IMR-90 (cell line): ENCODE results near the gene CPNE4. TPM values are rescaled to one million over a fixed set of nuclear protein-coding genes. Genes with fewer than 3 reads are reported as not detected.

Experiments
- ATAC-seq: fragments of 200-7000 bp; cut with Tn5 transposase; 2 replicates; pipeline ENCODE4 v1.9.1; 2020; ENCODE audit warnings: low read depth, mild to moderate bottlenecking, moderate library complexity
- BruUV-seq: library from RNA; stranded (reverse); fragments of 400-500 nt; replicated peaks from 2 replicates; lab custom pipeline; 2021; lab: Mats Ljungman, UMichigan
- CTCF ChIA-PET: fragments of 300-600 bp; formaldehyde crosslinking; extraction: SDS; loops from one replicate; lab custom pipeline; 2021; ENCODE audit warnings: antibody characterized with exemption; lab: Yijun Ruan, JAX
- POLR2A ChIA-PET: fragments of 300-600 bp; sonication (Branson Sonifier 250); formaldehyde crosslinking; loops from one replicate; lab custom pipeline; 2022; ENCODE audit warnings: antibody characterized with exemption; ENCODE audit not compliant: unreplicated experiment; lab: Charles Lee
- DNase-seq: peaks from one replicate; pipeline ENCODE4 v3.0.0; 2013
- H2AFZ ChIP-seq: replicated peaks from 2 replicates; pipeline ENCODE3; 2013; ENCODE audit warnings: low read length, mild to moderate bottlenecking; ENCODE audit not compliant: poor library complexity
- H2AK5ac ChIP-seq: 2 replicates; pipeline ENCODE4 v1.6.1; 2013; ENCODE audit warnings: low read depth, low read length, inconsistent platforms
- H2AK9ac ChIP-seq: replicated peaks from 2 replicates; pipeline ENCODE3; 2013; ENCODE audit warnings: mild to moderate bottlenecking, low read depth, low read length, moderate library complexity; ENCODE audit not compliant: poor library complexity
- H2BK120ac ChIP-seq: 2 replicates; pipeline ENCODE4 v1.6.1; 2013; ENCODE audit warnings: low read depth, low read length, inconsistent platforms
- H2BK15ac ChIP-seq: 3 replicates; pipeline ENCODE4 v1.6.1; 2013; ENCODE audit warnings: low read depth, low read length, inconsistent platforms
- H2BK20ac ChIP-seq: 2 replicates; pipeline ENCODE4 v1.6.1; 2013; ENCODE audit warnings: low read depth, mild to moderate bottlenecking, inconsistent platforms, low read length, moderate library complexity
- H2BK5ac ChIP-seq: 2 replicates; pipeline ENCODE4 v1.6.1; 2013; ENCODE audit warnings: mild to moderate bottlenecking, low read depth, low read length, inconsistent platforms; ENCODE audit not compliant: poor library complexity, severe bottlenecking
- H3K14ac ChIP-seq: replicated peaks from 2 replicates; pipeline ENCODE4 v1.6.1; 2013; ENCODE audit warnings: low read depth, low read length, inconsistent platforms
- H3K18ac ChIP-seq: 2 replicates; pipeline ENCODE4 v1.6.1; 2013; ENCODE audit warnings: low read depth, low read length, control low read depth
- H3K23ac ChIP-seq: 2 replicates; pipeline ENCODE4 v1.6.1; 2013; ENCODE audit warnings: low read depth, low read length, inconsistent platforms
- H3K27ac ChIP-seq: 2 replicates; pipeline ENCODE4 v1.5.1; 2013; ENCODE audit warnings: mild to moderate bottlenecking, control low read depth, low read length; ENCODE audit not compliant: insufficient read depth
- H3K27me3 ChIP-seq: 2 replicates; pipeline ENCODE4 v1.6.1; 2013; ENCODE audit warnings: low read length; ENCODE audit not compliant: control insufficient read depth, insufficient read depth
- H3K36me3 ChIP-seq: 2 replicates; pipeline ENCODE4 v1.6.1; 2013; ENCODE audit warnings: low read length, mixed read lengths; ENCODE audit not compliant: control insufficient read depth, insufficient read depth
- H3K4ac ChIP-seq: 2 replicates; pipeline ENCODE4 v1.6.1; 2013; ENCODE audit warnings: low read depth, low read length, inconsistent platforms
- H3K4me1 ChIP-seq: 2 replicates; pipeline ENCODE4 v1.6.1; 2013; ENCODE audit warnings: low read length, mixed read lengths; ENCODE audit not compliant: control insufficient read depth, insufficient read depth
- H3K4me2 ChIP-seq: 2 replicates; pipeline ENCODE4 v1.6.1; 2013; ENCODE audit warnings: low read depth, mild to moderate bottlenecking, control low read depth, low read length, moderate library complexity
- H3K4me3 ChIP-seq: 2 replicates; pipeline ENCODE4 v1.5.1; 2013; ENCODE audit warnings: low read depth, mild to moderate bottlenecking, control low read depth, low read length, moderate library complexity; ENCODE audit not compliant: insufficient read depth
- H3K56ac ChIP-seq: 2 replicates; pipeline ENCODE4 v1.6.1; 2013; ENCODE audit warnings: low read length, inconsistent platforms; ENCODE audit not compliant: insufficient read depth; ENCODE audit errors: extremely low read depth
- H3K79me1 ChIP-seq, 2 experiments: 2 replicates each; pipeline ENCODE4 v1.6.1; 2013; ENCODE audit warnings: low read length in 2 of 2, inconsistent platforms in 1 of 2, low read depth in 1 of 2
- H3K9ac ChIP-seq: 2 replicates; pipeline ENCODE4 v1.6.1; 2013; ENCODE audit warnings: low read depth, low read length, control low read depth
- H3K9me1 ChIP-seq: 2 replicates; pipeline ENCODE4 v1.6.1; 2013; ENCODE audit warnings: low read length, inconsistent platforms; ENCODE audit not compliant: insufficient read depth
- H3K9me3 ChIP-seq: 2 replicates; pipeline ENCODE4 v1.6.1; 2013; ENCODE audit warnings: low read length; ENCODE audit not compliant: control insufficient read depth, insufficient read depth
- H4K20me1 ChIP-seq: 2 replicates; pipeline ENCODE4 v1.6.1; 2013; ENCODE audit warnings: low read length, inconsistent platforms; ENCODE audit not compliant: insufficient read depth
- H4K5ac ChIP-seq: 2 replicates; pipeline ENCODE4 v1.6.1; 2013; ENCODE audit warnings: mild to moderate bottlenecking, low read depth, low read length, control low read depth
- H4K8ac ChIP-seq, 2 experiments: 2 replicates each; pipeline ENCODE4 v1.6.1; 2013; ENCODE audit warnings: low read depth in 2 of 2, low read length in 2 of 2, control low read depth in 1 of 2, inconsistent platforms in 1 of 2
- H4K91ac ChIP-seq: 2 replicates; pipeline ENCODE4 v1.6.1; 2013; ENCODE audit warnings: low read depth, low read length, inconsistent platforms; ENCODE audit not compliant: insufficient read depth
- BHLHE40 ChIP-seq: fragments of 150-350 bp; IDR thresholded peaks from 2 replicates; pipeline ENCODE4 v1.6.1; 2016; ENCODE audit warnings: mild to moderate bottlenecking, low read depth, low read length
- CEBPB ChIP-seq: IDR thresholded peaks from 2 replicates; pipeline ENCODE4 v1.6.1; 2012; ENCODE audit warnings: low read depth, low read length, improper control_type of control experiment
- CHD1 ChIP-seq: IDR thresholded peaks from 2 replicates; pipeline ENCODE4 v1.6.1; 2012; ENCODE audit warnings: low read depth, low read length, improper control_type of control experiment
- FOS ChIP-seq: fragments of 150-350 bp; IDR thresholded peaks from 2 replicates; pipeline ENCODE4 v1.6.1; 2016; ENCODE audit warnings: low read depth, low read length
- MXI1 ChIP-seq: IDR thresholded peaks from 2 replicates; pipeline ENCODE4 v1.6.1; 2012; ENCODE audit warnings: low read depth, mild to moderate bottlenecking, low read length, moderate library complexity, borderline replicate concordance
- POLR2A ChIP-seq: IDR thresholded peaks from 2 replicates; pipeline ENCODE4 v1.6.1; 2012; ENCODE audit warnings: mild to moderate bottlenecking, low read depth, low read length
- RAD21 ChIP-seq: IDR thresholded peaks from 2 replicates; pipeline ENCODE4 v1.6.1; 2012; ENCODE audit warnings: low read length, improper control_type of control experiment
- RCOR1 ChIP-seq: IDR thresholded peaks from 2 replicates; pipeline ENCODE4 v1.6.1; 2012; ENCODE audit warnings: mild to moderate bottlenecking, low read length, improper control_type of control experiment; ENCODE audit not compliant: insufficient replicate concordance
- WGBS, 2 experiments: methylation state at CpG; one replicate each; pipeline versions ENCODE4 v1.1.5 to v1.1.7; 2013; ENCODE audit warnings: missing lambda C conversion rate in 2 of 2; ENCODE audit not compliant: insufficient read length in 1 of 2; ENCODE audit errors: extremely low coverage in 2 of 2; 5-methylcytosine and 5-hydroxymethylcytosine counted together
- dilution Hi-C: fragments of 300-500 bp; cut with HindIII; formaldehyde crosslinking; loops from one replicate; pipeline ENCODE4 v1.14.3; 2018; ENCODE audit warnings: low sequenced_read_pairs; ENCODE audit not compliant: unreplicated experiment
- in situ Hi-C: fragments of 300-500 bp; cut with MboI; formaldehyde crosslinking; loops from 3 replicates; pipeline ENCODE4 v1.14.3; 2019; ENCODE audit warnings: low sequenced_read_pairs, inconsistent platforms, mixed read lengths
- intact Hi-C: fragments of 100-400 bp; cut with micrococcal nuclease; formaldehyde crosslinking; loops from 2 replicates; pipeline ENCODE4 v1.10.0; 2022
- polyA plus RNA-seq, 3 experiments: library from polyadenylated mRNA; depleted of rRNA; stranded (reverse); fragments of >200 nt; gene quantifications; 2 replicates each; pipeline ENCODE4 v1.2.3, GENCODE V29; 2012; ENCODE audit warnings: low replicate concordance in 1 of 3
- total RNA-seq: library from RNA; depleted of rRNA; stranded (reverse); fragments of >200 nt; gene quantifications from 2 replicates; pipeline ENCODE4 v1.2.3, GENCODE V29; 2012
- TF ChIP-seq, protein P1 (sequence below): fragments of 150-350 bp; IDR thresholded peaks from 2 replicates; pipeline ENCODE4 v1.6.1; 2017; ENCODE audit warnings: mild to moderate bottlenecking, antibody characterized with exemption, low read length, low read depth

The CPNE4 gene
- total and polyA plus RNA-seq, 2 of the 4 experiments (the other 2 are of a cell fraction) = not detected

DNA sequence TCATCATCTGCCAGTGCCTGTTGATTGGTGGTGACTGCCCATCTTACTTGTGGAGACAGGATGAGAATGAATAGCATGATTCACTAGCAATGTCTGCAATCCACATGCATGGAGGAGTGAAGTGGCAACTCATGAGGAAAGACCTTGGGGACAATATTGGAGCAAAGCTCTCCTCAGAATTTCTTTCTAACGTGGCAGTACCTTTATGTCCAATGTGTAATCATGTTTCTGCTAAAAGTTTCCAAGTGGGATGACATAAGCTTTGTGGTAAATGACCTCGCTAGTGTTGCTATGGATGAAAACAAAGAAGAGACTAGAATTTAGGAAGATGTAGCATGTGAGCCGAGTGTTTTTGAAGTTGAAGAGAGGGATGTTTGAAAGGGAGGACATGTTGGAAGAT lies 117.8 kb downstream of the CPNE4 start:
- Histone ChIP-seq H2BK15ac (no peak overlapping the region), H3K9me3 (no peaks in the 10 kb centered on the region), H3K4me2 (no peak overlapping the region), H2BK20ac (no peak overlapping the region), H3K23ac (no peak overlapping the region), H3K56ac (no peak overlapping the region), H4K5ac (no peak overlapping the region), H4K8ac (no peak overlapping the region), H4K20me1 (no peaks in the 10 kb centered on the region), H3K18ac (no peak overlapping the region), H3K79me1 (no peaks in the 10 kb centered on the region), H2AK5ac (no peak overlapping the region), H3K9me1 (no peaks in the 10 kb centered on the region), H2BK120ac (no peak overlapping the region), H3K36me3 (no peaks in the 10 kb centered on the region), H3K27me3 (no peaks in the 10 kb centered on the region), H4K91ac (no peak overlapping the region), H3K4ac (no peak overlapping the region), H2BK5ac (no peak overlapping the region), H3K14ac (no peak overlapping the region), H3K4me1 (no peaks in the 10 kb centered on the region), H3K27ac (no peak overlapping the region), H2AFZ (no peak overlapping the region), H3K4me3 (no peak overlapping the region), H3K9ac (no peak overlapping the region), H2AK9ac (no peak overlapping the region)
- TF ChIP-seq RCOR1 = no peak
- no peak for TF ChIP-seq MXI1
- TF ChIP-seq CHD1 = no peak
- TF ChIP-seq CEBPB = no peak
- TF ChIP-seq, protein P1, sequence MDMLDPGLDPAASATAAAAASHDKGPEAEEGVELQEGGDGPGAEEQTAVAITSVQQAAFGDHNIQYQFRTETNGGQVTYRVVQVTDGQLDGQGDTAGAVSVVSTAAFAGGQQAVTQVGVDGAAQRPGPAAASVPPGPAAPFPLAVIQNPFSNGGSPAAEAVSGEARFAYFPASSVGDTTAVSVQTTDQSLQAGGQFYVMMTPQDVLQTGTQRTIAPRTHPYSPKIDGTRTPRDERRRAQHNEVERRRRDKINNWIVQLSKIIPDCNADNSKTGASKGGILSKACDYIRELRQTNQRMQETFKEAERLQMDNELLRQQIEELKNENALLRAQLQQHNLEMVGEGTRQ = no peak
- TF ChIP-seq FOS = no peak
- TF ChIP-seq POLR2A = no peak
- TF ChIP-seq RAD21 = no peak
- TF ChIP-seq BHLHE40 = no peak
- dilution Hi-C loops (no loop called here), intact Hi-C loops (no loop called here), in situ Hi-C loops (no loop called here)
- 38 to 100% methylated on average over 1 of the region's 3 CpGs for WGBS, 2 experiments
- ChIA-PET CTCF (interaction anchor here (0.6 kb wide), 1 partner anchor 1427 kb away, joined by 3 read pairs; no protein-coding TSS in a partner anchor), POLR2A (interaction anchor here (0.6 kb wide), 1 partner anchor 13 kb away, joined by 3 read pairs; no protein-coding TSS in a partner anchor)
- DNase-seq (no peak), ATAC-seq (no peak)
- BruUV-seq = no TSS peak
